GM18861 (cell line): ENCODE data around the gene PABPN1L.

Source experiments
- ATAC-seq: cut with Tn5 transposase; IDR thresholded peaks from one replicate; pipeline ENCODE4 v1.9.1; 2021; ENCODE audit not compliant: unreplicated experiment

PABPN1L gene

GRCh38 chr16:88866151-88866920 lies at the start of gene PABPN1L:
TSS of gene PABPN1L (minus strand) at chr16:88866660. CDS start at chr16:88866606, 54 bp downstream.
- ATAC-seq = no peak

DNA sequence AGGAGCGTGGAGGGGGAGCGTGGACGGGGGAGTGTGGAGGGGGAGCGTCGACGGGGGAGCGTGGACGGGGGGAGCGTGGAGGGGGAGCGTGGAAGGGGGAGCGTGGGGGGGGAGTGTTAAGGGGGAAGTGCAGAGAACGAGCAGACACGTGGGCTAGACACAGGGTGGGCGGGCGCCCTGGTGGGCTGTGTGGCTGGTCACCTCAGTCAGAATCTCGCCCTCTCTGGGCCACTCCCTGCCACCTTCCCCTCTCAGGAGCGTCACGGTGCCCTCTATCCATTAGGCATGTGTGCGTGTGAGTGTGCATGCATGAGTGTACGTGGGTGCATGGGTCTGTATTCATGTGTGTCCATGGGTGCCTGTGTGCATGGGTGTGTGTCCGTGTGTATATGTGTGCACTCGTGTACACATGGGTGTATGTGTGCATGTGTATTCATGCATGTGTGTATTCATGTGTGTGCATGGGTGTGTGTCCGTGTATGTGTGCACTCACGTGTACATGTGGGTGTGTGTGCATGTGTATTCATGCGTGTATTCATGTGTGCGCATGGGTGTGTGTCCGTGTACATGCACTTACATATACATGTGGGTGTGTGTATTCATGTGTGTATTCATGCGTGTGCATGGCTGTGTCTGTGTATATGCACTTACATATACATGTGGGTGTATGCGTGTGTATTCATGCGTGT lies 49.3 kb upstream of the PABPN1L start:
- ATAC-seq = no peak

GRCh38 chr16:88914750-88915368 lies 48.4 kb upstream of the PABPN1L start:
- no peak for ATAC-seq

DNA sequence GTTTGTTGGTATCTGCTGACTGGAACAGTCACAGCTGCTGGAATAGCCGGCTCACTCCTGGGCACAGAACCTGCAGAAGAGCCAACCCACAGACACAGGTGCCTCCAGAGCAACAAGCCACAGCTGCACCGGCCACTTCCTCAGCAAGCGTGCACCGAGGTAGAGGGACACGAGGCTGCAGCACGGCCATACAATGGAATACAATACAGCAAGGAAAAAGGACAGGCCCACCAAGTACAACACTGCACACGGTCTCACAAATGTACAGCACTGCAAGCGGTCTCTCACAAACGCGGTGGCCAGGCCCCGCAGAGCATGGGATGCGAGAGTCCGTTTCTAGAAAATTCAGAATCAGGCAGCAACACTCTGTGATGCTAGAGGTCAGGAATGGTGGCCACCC lies 47.4 kb upstream of the PABPN1L start:
- ATAC-seq = no peak

- no peak for ATAC-seq
These were observed 46.6 kb upstream of the PABPN1L start for GRCh38 chr16:88913001-88913612.

- no peak for ATAC-seq
These were observed 46.1 kb upstream of the PABPN1L start for GRCh38 chr16:88912556-88912955.

- ATAC-seq = no peak
These were observed 45.5 kb upstream of the PABPN1L start for GRCh38 chr16:88911946-88912310.

DNA sequence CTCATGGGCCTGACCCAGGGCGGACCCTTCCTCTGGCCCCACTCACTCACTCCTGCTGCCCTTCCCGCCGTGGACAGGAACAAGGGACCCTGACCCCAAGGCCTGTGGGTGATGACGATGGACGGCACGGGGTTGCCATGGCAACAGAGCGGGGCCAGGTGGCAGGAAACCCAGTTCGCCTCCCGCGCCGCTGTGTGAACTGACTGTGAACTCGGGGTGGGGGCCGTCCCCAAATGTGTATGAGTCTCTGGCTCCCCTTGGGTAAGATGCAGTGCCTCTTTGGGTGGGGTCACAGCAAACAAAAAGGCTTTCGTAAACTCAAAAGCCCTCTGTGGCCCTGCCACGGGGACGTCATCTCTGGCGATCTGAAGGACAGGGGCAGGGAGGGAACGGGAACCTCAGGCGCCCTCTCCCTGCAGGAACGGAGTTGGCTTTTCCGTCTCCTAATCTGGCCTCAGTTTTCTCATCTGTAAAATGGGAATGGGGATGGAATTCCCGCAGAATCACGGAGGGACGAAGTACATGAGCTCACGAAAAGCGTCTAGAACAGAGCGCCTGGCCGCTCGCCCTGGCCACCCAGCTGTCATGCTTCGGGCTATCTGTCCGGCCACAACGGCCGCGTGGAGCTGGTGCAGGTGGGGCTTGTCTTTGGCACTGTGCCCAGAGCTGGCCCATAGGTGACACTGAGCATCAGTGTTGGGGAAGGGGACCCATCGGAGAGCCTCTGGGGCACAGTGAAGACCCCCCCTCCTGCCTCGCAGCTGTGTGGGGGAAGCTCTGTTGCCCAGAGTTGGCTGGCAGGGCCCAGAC lies 44.9 kb upstream of the PABPN1L start:
- no peak for ATAC-seq

DNA sequence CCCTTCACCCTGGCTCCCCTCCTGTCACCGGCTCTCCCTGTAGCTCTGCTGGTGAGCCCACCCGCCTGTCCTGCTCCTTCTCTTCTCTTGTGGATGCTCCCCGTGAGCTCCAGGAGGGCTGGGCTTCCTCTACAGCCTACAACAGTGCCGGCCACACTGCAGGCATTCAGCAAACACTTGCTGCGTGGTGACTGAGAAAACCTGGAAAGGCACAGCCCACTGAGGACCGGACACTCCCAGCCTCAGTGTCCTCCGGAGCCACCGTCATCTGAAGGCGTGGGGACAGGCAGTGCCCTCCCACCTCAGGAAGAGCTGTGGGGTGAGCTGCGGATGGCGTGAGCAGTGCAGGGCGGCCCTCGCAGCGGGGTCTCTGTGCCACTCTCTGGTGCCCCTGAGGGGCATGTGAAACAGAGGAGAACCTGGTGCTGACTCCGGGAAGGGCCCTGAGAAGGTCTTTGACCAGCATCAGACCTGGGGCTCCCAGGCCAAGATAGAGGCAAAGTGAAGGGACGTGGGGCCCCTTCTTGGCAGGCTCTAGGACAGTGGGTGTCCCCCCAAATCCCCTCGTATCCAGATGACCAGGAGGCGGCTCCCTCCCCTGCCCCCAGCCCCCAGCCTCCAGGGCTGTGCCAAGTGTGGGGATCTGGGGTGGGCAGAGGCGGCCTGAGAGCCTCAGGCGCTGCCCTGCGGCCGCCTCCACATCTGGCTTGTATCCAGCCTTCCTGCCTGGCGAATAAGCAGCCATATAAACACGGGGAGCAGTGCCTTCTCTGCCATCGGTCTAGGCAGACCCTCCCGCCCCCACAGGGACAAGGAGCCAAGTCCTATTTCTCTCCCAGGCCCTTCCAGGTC lies 44.0 kb upstream of the PABPN1L start:
- ATAC-seq = no peak

- ATAC-seq = no peak
These were observed 43.2 kb upstream of the PABPN1L start for GRCh38 chr16:88909431-88910210.

DNA sequence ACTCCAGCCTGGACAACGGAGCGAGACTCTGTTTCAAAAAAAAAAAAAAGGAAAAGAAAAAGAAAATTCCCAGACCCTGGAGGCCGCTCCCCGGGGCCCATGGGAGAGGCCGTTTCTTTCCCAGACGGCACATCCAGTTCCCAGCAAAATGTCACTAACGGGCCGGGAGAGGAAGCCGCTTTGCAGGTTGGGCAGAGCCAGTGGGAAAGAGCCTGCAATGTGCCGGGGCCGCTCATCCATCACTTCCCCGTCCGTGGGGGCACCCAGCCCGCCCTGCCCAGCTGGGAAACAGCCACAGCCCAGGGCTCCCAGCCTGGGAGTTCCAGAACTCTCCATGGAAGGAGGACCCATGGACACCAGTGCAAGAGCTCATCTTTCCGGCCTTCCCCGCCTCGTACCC lies 41.8 kb upstream of the PABPN1L start:
- no peak for ATAC-seq

DNA sequence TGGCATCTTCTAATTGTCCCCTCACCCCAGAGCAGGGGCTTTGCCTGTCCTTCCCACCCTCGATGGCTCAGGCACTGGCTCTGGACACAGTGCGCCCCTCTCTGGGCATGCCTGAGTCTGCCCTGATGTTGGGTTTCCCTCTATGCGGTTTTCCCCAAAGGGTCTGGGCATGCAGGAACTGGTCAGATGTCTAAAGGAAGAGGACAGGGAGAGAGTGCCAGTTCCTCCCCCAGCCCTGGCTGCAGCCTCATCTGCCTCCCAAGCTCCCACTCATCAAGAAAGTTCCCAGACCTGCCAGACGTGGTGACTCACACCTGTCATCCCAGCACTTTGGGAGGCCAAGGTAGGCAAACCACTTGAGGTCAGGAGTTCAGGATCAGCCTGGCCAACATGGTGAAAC lies 41.3 kb upstream of the PABPN1L start:
- no peak for ATAC-seq

DNA sequence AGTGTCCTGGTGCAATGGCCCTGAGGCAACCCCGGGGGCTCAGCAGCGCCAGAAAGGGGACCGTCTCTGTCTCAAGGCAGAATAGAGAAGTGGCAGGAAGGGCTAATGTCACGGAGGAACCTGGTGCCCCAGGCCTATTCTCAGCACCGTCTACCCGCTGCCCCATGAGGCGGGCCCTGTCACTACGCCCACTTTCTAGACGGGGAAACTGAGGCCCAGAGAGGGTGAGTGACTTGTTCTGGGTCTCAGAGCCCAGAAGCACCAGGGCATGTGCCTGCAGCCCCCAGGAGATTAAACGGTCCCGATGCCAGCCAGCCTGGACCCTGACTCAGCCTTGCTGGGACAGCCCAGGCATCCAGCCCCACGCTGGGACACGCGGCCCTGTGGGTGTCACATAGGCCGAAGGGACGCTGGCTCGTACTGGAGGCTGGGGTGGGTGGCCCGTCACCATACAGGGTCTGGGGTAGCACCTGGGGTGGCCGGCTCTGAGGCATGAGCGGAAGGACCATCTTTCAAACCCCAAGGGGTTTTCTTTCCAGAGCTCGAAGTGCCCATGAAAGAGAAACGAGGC lies 40.2 kb upstream of the PABPN1L start:
- no peak for ATAC-seq

DNA sequence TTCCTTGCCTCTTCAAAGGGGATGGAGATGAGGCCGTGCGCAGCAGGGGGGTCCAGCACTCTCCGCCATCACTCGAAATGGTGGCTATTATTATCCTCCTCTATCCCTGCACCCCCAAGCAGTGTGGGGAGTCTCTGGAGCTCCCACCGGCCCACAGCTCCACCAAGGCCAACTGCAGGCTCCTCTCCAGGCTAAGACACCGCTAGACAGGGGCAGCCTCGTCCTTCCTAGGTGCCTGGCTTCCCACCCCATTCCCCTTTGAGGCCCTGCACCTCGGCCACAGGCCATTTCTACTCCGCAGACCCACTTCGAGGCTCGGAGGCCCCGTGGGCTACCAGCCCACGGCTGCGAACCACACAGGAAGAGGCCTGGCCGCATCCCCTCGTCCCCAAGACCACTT lies 39.6 kb upstream of the PABPN1L start:
- no peak for ATAC-seq

DNA sequence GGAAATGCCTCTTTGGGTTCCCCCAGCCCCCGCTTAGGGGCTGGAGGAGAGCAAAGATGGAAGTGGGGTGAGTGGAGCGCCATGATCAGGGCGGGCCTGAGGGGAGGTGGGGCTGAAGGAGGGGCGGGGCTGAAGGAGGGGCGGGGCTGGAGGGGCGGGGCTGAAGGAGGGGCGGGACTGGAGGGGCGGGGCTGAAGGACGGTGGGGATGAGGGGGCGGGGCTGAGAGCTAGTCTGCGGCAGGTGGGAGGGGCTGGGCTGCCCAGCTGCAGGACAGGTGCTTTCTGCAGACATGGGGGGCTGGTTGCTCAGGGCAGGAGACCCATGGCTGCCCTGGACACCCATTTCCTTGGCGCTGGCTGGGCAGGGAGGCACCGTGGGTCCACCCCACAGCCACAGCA lies 39.1 kb upstream of the PABPN1L start:
- no peak for ATAC-seq

DNA sequence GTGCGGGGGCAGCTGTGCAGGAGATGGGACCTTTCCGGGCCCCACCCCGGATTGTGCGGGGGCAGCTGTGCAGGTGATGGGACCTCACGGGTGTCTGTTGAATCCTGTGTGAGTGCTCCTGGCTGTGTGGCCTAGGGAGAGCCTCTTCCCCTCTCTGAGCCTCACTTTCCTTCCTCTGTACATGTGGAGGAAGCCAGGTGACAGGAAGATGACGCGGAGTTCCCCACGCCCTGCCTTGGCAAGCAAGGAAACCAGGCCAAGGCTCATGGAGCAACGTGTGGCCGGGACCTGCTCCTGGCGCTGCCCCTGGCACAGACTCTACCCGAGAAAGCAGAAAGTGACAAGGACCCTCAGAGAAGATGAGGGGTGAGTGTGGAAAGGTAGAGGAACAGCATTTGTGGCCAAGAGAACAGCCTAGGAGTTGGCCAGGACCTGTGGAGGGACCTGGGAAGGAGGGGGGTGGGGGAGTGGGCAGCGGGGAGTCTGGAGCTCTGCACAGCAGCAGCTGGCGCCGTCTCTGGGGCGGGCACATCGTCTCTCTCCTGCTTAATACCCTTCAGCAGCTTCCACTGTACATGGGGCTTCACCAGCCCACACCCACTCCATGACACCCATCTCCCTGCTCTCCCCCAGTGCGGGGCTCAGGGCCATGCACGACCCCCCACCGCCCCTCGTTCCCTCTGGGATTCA lies 38.4 kb upstream of the PABPN1L start:
- no peak for ATAC-seq

DNA sequence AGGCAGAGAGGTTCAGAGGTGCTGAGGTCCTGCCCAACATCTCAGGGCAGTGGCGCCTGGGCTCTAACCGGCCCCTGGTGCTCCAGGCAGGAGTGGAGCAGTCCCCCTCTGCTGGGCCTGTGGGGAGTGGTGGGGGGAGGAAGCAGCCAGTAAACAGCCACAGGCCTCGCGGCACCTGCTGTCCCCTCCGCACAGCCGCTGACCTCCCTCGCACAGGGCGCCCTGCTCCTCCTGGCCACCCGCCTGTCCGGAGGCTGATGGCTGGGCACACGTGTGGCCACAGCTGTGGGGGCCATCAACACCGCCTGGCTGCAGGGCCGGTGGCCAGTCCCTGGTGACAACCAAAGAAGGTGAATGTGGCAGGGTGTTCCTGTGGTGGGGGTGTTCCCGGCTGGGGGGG lies 36.8 kb upstream of the PABPN1L start:
- ATAC-seq = no peak

- no peak for ATAC-seq
These were observed 36.3 kb upstream of the PABPN1L start for GRCh38 chr16:88902744-88903143.
